ENCODE results near the gene HDHD2. TPM values are rescaled to one million over a fixed set of nuclear protein-coding genes. Genes with fewer than 3 reads are reported as not detected.

HDHD2 gene
- total and polyA plus RNA-seq, 2 of the 13 experiments (the other 11 are each of a cell fraction or from before 2014, with no cell fraction given) = 10.2 to 34.7 TPM

DNA sequence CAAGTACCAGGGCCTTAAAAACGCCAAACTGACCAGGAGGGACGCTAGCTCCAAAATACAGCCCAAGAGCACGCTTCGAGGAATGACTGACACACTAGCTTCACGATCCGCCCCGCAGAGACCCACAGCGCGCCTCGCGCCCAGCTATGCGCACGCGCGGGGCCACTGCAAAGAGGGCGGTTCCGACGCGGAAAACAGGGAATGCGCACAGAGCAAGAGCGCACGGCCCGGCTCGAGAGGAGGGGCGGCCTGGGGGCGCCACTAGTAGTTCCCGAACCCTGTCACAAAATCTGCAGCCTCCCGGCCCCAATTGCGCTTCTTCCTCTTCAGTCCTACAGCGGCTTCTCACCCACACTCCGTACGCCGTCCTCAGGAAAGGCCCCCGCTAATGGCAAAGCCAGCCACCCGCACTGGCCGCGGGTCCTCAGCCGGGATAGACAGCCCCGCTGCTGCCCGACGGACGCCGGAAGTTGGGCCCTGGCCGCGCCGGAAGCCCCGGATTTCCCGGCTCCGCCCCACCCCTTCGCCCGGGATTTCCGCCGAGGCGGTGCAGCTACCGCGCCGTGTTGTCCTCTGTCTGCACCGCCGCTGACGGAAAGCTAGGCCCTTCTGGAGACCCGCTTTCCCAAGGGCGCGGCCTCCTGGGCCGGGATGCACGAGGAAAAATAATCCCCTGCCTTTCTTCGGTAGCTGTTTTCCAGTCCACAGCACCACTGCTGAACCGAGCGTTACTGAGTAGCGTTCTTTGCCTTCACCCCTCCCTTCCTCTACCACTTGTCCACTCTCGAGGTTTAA, at the start of gene HDHD2 (continued):
- TF ChIP-seq GFI1 (CRISPR knock-in tag; IDR thresholded peaks at IDR 0.05; ENCODE audit: borderline replicate concordance) = peak; percentile 40; the same call in 1 of the 2 replicates
- no peak for TF ChIP-seq SRSF9 (IDR thresholded peaks at IDR 0.05; ENCODE audit: borderline replicate concordance, insufficient read depth, low read depth, low read length, poor library complexity, severe bottlenecking)
- 0 out of 2 replicates have a peak, but pooled peaks have one; percentile 38 for TF ChIP-seq MYNN (CRISPR knock-in tag; IDR thresholded peaks at IDR 0.05; ENCODE audit: low read depth)
- peak; percentile 75; the same call in 1 of the 2 replicates for TF ChIP-seq ZNF605 (CRISPR knock-in tag; IDR thresholded peaks at IDR 0.05)
- TF ChIP-seq, protein P1, sequence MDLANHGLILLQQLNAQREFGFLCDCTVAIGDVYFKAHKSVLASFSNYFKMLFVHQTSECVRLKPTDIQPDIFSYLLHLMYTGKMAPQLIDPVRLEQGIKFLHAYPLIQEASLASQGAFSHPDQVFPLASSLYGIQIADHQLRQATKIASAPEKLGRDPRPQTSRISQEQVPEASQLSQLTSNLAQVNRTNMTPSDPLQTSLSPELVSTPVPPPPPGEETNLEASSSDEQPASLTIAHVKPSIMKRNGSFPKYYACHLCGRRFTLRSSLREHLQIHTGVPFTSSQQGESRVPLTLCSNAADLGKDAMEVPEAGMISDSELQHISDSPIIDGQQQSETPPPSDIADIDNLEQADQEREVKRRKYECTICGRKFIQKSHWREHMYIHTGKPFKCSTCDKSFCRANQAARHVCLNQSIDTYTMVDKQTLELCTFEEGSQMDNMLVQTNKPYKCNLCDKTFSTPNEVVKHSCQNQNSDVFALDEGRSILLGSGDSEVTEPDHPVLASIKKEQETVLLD (CRISPR knock-in tag; IDR thresholded peaks at IDR 0.05; ENCODE audit: low read depth) = no peak
- peak; percentile 99 for TF ChIP-seq PHF8 (CRISPR knock-in tag; IDR thresholded peaks at IDR 0.05)
- no peak for TF ChIP-seq ZNF263 (CRISPR knock-in tag; IDR thresholded peaks at IDR 0.05)
- TF ChIP-seq CENPT (CRISPR knock-in tag; IDR thresholded peaks at IDR 0.05; ENCODE audit: low read depth) = peak; percentile 9; the same call in 1 of the 2 replicates
- TF ChIP-seq RBM39 (IDR thresholded peaks at IDR 0.05; ENCODE audit: low read depth, low read length, poor library complexity, severe bottlenecking) = no peak
- TF ChIP-seq, protein P2, sequence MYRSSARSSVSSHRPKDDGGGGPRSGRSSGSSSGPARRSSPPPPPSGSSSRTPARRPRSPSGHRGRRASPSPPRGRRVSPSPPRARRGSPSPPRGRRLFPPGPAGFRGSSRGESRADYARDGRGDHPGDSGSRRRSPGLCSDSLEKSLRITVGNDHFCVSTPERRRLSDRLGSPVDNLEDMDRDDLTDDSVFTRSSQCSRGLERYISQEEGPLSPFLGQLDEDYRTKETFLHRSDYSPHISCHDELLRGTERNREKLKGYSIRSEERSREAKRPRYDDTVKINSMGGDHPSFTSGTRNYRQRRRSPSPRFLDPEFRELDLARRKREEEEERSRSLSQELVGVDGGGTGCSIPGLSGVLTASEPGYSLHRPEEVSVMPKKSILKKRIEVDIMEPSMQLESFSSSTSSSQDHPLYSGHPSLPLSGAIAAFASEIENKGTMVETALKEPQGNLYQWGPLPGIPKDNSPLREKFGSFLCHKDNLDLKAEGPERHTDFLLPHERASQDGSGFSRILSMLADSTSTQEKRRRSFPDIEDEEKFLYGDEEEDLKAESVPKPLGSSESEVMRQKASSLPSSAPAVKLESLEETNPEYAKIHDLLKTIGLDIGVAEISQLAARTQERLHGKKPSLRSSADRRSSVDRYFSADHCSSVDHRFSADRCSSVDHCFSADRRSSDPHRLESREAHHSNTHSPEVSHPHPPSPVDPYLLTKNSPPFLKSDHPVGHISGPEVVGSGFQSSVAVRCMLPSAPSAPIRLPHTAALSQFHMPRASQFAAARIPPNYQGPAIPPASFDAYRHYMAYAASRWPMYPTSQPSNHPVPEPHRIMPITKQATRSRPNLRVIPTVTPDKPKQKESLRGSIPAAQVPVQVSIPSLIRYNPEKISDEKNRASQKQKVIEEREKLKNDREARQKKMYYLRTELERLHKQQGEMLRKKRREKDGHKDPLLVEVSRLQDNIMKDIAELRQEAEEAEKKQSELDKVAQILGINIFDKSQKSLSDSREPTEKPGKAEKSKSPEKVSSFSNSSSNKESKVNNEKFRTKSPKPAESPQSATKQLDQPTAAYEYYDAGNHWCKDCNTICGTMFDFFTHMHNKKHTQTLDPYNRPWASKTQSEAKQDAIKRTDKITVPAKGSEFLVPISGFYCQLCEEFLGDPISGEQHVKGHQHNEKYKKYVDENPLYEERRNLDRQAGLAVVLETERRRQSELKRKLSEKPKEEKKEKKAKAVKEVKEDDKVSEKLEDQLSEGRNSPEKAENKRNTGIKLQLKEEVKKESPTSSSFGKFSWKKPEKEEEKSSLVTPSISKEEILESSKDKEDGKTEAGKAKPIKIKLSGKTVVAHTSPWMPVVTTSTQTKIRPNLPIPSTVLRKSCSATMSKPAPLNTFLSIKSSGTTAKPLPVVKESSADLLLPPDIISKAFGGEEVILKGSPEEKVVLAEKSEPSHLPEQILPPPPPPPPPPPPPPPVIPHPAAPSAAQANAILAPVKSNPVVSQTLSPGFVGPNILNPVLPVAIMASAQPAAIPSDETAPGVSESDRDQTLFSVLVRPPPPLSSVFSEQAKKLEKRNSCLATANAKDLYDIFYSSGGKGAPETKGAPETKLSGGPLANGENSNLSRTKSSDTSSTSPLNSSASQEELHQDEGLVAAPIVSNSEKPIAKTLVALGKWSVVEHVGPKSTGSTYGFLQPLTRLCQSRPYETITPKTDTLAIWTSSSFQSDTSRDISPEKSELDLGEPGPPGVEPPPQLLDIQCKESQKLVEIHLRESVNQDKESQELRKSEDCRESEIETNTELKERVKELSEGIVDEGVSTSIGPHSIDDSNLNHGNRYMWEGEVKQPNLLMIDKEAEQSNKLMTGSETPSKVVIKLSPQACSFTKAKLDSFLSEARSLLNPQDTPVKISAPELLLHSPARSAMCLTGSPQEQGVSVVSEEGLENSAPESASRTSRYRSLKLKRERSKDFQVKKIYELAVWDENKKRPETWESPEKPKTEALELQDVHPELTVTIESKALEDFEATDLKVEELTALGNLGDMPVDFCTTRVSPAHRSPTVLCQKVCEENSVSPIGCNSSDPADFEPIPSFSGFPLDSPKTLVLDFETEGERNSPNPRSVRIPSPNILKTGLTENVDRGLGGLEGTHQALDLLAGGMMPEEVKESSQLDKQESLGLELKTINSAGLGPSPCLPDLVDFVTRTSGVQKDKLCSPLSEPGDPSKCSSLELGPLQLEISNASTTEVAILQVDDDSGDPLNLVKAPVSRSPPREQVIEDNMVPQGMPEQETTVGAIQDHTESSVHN (CRISPR knock-in tag; IDR thresholded peaks at IDR 0.05) = no peak
- TF ChIP-seq CEBPB (IDR thresholded peaks at IDR 0.05; ENCODE audit: borderline replicate concordance, low read depth, low read length) = no peak
- no peak for TF ChIP-seq ZNF331 (CRISPR knock-in tag; IDR thresholded peaks at IDR 0.05)
- TF ChIP-seq, protein P3, sequence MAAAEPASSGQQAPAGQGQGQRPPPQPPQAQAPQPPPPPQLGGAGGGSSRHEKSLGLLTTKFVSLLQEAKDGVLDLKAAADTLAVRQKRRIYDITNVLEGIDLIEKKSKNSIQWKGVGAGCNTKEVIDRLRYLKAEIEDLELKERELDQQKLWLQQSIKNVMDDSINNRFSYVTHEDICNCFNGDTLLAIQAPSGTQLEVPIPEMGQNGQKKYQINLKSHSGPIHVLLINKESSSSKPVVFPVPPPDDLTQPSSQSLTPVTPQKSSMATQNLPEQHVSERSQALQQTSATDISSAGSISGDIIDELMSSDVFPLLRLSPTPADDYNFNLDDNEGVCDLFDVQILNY (CRISPR knock-in tag; conservative IDR thresholded peaks at IDR 0.05) = peak; percentile 30
- TF ChIP-seq, protein P4, sequence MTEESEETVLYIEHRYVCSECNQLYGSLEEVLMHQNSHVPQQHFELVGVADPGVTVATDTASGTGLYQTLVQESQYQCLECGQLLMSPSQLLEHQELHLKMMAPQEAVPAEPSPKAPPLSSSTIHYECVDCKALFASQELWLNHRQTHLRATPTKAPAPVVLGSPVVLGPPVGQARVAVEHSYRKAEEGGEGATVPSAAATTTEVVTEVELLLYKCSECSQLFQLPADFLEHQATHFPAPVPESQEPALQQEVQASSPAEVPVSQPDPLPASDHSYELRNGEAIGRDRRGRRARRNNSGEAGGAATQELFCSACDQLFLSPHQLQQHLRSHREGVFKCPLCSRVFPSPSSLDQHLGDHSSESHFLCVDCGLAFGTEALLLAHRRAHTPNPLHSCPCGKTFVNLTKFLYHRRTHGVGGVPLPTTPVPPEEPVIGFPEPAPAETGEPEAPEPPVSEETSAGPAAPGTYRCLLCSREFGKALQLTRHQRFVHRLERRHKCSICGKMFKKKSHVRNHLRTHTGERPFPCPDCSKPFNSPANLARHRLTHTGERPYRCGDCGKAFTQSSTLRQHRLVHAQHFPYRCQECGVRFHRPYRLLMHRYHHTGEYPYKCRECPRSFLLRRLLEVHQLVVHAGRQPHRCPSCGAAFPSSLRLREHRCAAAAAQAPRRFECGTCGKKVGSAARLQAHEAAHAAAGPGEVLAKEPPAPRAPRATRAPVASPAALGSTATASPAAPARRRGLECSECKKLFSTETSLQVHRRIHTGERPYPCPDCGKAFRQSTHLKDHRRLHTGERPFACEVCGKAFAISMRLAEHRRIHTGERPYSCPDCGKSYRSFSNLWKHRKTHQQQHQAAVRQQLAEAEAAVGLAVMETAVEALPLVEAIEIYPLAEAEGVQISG (CRISPR knock-in tag; IDR thresholded peaks at IDR 0.05) = peak; percentile 87
- peak; percentile 94 for TF ChIP-seq ZFY (CRISPR knock-in tag; IDR thresholded peaks at IDR 0.05)
